GM18867 (cell line): ENCODE measurements around the gene LCE1B.

Experiments used
- ATAC-seq: cut with Tn5 transposase; IDR thresholded peaks from one replicate; pipeline ENCODE4 v1.9.1; 2021; ENCODE audit warnings: mild to moderate bottlenecking, moderate library complexity; ENCODE audit not compliant: unreplicated experiment

Gene LCE1B, protein sequence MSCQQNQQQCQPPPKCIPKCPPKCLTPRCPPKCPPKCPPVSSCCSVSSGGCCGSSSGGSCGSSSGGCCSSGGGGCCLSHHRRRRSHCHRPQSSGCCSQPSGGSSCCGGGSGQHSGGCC

DNA sequence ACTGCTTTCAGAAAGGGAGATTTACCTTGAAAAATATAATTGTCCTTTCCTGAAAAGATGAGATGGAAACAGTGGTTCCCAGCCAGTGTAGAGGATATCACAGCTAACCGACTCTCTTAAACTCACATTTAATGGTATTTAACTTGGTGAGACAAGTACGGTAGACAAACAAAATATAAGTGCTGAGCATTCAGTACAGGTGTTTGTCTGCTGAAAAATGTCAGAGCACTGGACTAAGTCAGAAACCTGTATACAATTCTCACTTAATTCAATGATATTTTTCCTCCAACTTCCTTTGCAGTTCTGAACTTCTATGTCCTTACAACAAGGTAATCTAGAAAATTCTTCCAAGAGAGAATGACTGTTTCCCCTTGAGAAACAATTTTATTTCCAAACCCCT lies at the start of gene LCE1B:
Gene LCE1B, plus strand, starts transcription at position 301 of the 400 bp plus-strand sequence. CDS start 476 bp downstream, outside the sequence.
- ATAC-seq, result no peak

DNA sequence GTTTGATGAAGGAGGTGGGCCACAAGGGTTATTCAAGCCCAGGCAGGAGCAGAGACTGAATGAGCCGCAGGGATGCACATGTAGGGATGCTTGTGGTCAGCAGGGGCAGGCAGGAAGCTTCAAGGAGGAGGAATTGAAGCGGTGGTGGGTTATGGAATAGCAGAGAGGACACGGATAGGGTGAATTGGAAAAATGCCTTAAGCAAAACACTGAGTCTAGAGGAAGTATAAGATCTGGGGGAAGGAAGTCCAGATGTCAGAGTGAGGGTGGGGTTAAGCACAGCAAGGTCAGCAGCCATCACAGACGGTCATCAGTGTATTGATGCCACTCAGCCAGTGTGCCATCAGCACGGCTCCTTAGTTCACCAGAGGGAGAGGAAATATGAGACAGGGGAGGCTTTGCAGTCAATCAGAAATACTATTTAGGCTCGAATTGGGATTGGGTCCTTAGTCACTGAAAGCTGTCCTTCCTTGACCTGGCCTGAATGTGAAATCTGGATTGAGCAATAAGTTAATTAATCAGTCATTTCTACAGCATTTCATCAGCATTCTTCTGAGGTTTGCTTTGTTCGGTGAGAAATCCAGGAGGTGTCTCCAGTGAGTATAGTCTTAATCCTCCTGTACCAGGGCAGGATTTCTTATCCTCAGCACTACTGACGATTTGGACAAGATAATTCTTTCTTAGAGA lies 42.8 kb upstream of the LCE1B start:
- ATAC-seq, result no peak

DNA sequence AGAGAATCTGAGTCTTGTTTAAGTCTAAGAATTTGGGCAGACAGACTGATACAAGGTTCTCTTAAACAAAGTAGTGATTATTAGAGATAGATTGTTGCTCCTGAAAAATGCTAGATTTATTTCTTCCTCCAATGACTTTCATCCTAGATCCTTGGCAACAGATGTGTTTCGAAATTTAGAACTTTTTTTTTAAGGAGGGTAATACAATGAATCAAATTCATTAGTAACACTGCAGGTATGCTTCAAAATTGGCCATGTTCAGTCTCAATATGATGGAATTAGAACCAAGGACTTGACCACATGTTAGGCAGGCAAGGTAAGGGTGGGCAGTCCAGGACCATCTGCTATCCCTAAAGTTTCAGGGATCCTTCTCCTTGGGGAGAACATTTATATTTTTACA lies 41.4 kb upstream of the LCE1B start:
- no peak for ATAC-seq

DNA sequence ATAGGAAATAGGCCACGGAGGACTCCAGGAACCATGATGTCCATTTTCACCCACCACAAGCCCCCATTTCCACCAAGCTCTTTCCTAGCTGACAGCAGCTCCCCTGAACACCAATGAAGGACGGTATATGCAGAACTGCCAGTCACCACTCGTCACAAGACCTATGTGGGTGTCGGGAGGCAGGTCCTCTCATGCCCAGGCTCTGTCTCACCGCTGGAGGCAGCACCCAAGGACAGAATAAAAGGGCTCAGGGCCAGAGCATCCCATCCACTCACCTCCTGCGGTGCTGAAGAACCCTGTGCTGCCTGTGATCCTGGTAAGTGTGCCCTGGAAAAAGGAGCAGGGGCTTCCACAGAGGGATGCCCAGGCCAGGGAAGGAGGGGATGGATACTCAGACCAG lies 36.9 kb upstream of the LCE1B start, which contains the start of gene LCE1F:
Gene LCE1F, plus strand, starts transcription at position 266 of the 400 bp plus-strand sequence. CDS start 1,232 bp downstream, outside the sequence.
- no peak for ATAC-seq

DNA sequence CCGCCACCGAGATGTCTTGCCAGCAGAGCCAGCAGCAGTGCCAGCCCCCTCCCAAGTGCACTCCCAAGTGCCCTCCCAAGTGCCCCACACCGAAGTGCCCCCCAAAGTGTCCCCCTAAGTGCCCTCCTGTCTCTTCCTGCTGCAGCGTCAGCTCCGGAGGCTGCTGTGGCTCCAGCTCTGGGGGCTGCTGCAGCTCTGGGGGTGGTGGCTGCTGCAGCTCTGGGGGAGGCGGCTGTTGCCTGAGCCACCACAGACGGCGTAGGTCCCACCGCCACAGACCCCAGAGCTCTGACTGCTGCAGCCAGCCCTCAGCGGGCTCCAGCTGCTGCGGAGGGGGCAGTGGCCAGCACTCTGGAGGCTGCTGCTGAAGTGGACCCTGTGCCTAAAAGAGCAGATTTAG lies 35.4 kb upstream of the LCE1B start:
- ATAC-seq, result no peak

DNA sequence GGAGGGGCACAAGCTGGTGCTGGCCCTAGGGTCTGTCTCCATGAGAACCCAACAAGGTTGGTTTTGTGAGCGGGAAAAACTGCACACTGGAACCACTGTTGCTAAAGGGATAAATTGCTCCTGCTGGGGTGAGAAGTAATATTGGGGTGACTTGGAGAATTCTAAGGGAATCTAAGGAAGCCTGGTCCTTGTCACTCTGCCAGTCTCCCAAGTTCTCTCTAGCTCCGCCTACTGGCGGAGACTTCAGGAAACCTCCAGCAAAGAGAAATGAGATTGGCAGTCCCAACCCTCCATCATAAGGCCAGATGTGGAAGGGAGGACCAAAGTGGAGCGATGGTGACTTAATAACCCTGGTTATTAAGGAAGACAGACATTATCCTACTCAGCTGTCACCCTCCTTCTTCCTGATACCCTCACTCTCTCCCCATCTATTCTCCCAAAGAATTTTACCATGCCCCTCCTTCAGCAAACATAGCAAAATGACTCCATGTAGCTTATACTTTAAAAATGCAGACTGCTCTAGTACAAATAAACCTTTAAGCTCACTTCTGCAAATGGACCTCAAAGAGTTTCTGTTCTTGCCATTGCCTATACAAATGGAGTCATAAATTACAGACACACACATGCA lies 34.1 kb upstream of the LCE1B start:
- no peak for ATAC-seq

DNA sequence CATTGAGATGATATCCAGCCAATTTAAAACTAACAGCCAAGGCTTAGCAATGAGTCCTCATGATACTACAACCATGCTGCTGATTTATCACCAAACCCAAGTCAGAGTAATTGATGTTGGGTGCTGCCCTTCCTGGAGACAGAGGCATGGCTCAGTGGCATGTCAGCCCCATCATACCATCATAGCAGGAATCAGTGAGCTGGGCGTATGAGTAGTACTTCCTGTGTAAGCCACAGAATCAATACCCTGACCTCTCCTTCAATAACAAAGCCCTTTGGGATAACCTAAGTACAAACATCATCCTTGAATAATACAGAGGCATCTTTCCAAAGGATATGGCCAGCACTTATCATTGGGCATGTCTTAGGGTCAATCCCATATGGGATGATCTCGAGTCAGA lies 28.7 kb upstream of the LCE1B start:
- ATAC-seq, result no peak

DNA sequence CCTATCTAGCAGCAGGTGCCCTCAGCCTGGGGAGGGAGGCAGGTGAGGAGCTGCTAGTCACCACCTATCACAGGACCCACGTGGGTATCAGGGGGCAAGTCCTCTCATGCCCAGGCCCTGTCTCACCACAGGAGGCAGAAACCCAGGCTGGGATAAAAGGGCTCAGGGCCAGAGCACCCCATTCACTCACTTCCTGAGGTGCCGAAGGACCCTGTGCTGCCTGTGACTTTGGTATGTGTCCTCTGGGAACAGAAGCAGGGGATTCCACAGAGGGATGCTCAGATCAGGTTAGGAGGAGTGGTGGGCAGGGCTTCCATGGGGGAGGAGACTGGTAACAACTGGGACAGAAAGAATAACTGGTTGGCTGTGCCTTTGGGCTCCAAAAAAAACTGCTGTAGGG lies 25.7 kb upstream of the LCE1B start, which contains the start of gene LCE1E:
Gene LCE1E, plus strand, starts transcription at position 181 of the 400 bp plus-strand sequence. CDS start 1,043 bp downstream, outside the sequence.
- no peak for ATAC-seq

DNA sequence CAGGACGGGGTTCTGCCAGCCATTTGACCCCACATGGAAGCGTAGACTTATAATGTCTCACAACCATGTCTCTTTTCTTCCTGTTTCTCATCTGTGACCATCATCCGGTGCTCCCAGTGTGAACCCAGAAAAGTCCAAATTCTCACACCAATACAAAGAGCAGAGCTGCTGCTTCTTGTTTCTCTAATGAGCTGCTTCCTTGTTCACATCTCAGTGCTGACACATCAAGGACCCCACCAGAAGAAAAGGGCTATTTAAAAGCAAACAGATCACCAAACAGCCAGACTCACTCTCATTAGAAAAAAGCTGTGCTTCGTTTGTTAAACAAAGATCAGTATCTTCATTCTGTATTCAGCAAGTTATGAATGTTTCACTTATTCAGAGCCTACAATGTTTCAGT lies 16.1 kb upstream of the LCE1B start:
- no peak for ATAC-seq

DNA sequence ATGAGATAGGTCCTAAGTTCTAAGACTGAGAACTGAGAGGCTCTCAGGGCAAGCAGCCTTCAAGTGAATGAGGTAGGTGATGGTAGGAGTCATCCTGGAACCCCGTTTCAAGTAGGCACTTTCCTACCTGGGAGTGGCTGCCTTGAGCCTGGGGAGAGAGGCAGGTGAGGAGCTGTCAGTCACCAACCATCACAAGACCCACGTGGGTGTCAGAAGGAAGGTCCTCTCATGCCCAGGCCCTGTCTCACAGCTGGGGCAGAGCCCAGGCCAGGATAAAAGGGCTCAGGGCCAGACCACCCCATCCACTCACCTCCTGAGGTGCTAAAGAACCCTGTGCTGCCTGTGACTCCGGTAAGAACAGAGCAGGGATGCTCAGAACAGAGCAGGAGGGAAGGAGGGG lies 15.3 kb upstream of the LCE1B start, which contains the start of gene LCE1D:
Gene LCE1D, plus strand, starts transcription at position 301 of the 400 bp plus-strand sequence. CDS start 1,074 bp downstream, outside the sequence.
- no peak for ATAC-seq

DNA sequence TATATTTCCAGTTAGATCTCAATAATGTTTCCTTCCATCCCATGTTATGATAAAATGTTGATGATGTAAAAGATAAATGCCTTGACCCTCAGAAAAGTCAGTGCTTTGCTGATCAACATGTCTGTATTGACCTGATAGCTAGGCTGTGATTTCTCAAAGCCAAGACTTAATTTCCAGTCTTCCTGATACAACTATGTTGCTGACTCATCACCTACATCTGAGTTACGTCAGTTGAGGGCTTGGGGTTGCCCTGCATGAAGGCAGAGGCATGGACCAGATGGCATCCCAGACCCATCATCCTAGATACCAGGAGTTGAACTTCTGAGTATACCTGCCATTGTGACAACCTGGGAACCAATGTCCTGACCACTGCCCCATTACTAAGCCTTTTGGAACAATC lies 10.4 kb upstream of the LCE1B start:
- ATAC-seq, result no peak

DNA sequence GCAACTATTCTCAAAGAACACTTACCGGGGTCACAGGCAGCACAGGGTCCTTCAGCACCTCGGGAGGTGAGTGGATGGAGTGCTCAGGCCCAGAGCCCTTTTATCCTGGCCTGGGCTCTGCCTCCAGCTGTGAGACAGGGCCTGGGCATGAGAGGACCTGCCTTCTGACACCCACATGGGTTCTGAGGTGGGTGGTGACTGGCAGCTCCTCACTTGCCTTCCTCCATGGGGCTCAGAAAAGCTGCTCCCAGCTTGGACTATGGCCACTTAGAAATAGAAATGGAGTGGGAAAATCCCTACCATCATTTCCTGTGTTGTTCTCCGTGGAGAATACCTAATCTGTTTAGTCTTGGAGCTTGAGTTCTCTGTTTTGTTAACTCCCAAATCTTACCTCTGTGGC lies 5.2 kb upstream of the LCE1B start, which contains the start of gene LCE1C:
Gene LCE1C, minus strand, starts transcription at position 76 of the 400 bp plus-strand sequence. CDS start 1,173 bp downstream, outside the sequence.
- no peak for ATAC-seq

DNA sequence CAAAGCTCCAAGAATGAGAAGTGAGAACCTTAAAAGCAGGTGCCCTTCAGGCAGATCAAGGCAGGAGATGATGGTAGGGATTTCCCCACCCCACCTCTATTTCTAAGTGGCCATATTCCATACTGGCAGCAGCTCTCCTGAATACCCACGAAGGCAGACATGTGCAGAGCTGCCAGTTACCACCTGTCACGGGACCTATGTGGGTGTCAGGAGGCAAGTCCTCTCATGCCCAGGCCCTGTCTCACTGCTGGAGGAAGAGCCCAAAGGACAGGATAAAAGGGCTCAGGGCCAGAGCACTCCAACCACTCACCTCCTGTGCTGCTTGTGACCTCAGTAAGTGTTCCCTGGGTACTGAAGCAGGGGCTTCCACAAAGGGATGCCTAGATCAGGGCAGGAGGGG lies 721 bp upstream of the LCE1B start:
- ATAC-seq, result no peak

DNA sequence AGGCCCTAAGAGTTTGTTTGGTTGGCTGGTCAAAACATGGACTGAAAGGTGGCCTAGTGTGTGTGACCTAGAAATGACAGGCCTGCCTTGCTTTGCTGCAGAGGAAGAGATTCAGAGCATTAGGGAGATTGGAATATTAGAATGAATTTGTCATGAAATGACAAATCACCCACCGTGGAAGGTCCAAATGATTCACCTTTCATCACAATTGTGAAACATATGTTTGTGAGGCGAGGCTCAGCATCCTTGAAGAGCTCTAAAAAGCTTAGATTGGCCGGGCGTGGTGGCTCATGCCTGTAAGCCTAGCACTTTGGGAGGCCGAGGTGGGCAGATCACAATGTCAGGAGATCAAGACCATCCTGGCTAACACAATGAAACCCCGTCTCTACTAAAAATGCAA lies 5.5 kb downstream of the LCE1B start:
- no peak for ATAC-seq

DNA sequence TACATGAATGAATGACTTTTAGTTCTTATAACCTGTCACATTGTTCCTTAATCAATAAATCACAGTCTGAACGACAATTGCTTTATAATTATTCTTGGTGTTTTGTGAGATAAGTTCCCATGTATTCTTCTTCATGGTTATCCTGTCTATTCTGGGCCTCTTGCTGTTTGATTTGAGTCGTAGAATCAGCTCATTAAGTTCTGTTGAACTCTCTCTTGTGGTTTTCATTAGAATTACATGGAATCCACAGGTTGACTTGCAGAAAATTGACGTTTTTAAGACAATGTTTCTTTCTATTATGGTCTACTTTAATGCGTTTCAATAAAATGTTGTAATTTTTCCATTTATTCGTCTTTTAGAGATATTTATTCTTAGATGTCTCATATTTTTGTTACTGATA lies 11.5 kb downstream of the LCE1B start:
- ATAC-seq, result no peak

DNA sequence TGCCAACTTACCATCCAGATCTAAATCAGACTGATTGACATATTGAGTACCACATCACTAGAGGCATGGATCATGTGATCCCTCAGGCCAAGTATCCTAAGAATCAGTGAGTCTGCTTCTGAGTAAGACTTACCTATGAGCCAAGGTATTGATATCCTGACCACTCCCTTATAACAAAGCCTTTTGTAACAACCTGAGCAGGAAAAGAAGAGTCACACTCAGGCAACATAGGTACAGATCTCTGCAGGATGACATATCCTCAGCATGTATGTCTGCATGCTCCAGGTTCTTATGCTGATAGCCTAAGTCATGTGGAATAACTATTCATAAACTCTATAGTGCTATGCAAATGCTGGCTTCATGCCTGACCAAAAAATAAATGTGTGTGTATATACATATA lies 13.2 kb downstream of the LCE1B start:
- ATAC-seq, result no peak

DNA sequence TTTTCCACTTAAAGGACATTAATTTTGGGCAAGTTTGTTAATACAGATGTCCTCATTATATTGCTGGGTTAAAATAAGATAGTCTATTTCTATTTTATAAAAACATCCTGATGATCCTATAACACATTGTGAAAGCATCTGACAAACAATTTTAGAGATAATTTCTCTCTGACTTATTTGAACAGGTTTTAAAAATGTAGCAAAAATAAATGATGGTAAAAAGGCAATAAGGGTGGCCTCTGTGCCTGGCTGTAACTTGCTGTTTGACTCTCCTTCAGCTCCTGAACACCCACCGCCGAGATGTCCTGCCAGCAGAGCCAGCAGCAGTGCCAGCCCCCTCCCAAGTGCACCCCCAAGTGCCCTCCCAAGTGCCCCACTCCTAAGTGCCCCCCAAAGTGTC lies 15.4 kb downstream of the LCE1B start, which contains the start of gene LCE1A:
Gene LCE1A, plus strand, starts transcription at position 301 of the 400 bp plus-strand sequence. Its CDS starts 0 bp downstream, at position 301.
- ATAC-seq, result no peak

DNA sequence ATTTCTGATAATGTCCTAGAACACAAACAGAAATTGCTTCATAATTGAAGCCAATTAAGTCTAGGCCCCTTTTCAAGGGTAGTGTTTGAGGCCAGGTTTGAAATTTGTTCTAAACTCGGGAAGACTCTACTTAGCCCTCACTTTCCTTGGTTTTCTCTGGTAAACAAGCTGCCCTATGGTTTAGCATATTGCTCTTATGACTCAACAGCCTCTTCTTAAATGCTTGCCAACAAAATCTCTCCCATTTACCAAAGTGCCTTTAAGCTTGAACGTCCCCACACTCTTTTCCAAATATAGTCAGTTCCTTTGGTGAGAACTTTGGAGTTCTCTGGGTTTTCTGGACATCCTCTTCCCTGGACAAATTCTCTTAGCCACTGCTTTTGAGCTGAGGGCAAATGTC lies 25.1 kb downstream of the LCE1B start:
- no peak for ATAC-seq

DNA sequence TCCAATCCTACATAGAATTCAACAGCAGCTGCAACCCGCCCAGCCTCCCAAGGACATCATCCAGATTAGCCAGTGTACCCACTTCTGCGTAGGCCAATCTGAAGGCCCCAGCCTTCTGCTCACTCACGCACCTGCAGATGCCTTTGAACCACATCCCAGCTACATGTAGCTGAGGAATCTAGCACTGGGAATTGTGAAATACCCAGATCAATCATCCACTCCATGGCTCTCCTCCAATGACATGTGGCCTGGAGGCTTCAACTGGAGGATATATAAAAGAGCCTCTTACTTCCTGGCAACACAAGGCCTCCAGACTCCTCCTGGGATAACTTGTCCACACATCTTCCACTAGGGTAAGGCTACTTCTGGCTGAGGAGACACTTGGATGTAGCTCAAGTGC lies 30.8 kb downstream of the LCE1B start, which contains the start of gene LCE6A:
Gene LCE6A, plus strand, starts transcription at position 301 of the 400 bp plus-strand sequence. CDS start 665 bp downstream, outside the sequence.
- ATAC-seq, result no peak

DNA sequence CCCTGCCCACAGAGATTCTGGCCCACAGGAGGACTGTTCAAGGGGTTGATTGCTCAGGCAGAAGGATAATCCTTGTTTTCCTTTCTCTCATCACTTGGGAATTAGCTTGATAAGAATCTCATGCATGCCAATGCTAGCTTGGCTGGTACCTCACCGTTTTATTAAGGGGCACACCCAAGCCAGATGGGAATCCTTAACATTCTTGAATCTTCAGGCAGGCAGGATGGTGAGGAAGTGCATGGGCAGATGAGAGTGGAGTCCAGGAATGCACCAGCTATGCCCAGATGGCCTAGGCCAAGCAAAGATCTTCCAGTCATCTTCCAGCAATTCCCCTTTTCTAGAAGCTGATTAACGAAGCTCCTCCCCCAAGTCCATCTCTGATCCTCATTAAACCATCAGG lies 43.9 kb downstream of the LCE1B start:
- ATAC-seq, result no peak

DNA sequence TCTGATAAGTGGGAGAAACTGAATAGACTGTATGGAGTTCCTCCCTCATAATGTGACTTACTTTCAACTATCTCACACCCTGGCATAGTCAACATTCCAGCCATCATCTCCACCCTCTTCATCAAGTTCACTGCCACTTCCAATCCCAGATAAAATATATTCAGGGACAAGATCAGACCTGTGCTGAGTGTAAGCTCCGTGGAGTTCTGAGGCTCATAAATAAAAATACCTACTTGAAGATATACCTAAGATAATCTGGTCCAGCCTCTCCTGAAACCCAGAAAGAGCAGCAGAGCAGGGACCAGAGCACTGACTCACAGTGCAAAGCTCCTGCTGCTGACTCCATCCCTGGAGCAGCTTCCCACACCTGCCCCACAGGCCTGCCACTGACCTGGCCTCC lies 46.3 kb downstream of the LCE1B start:
- ATAC-seq, result no peak

DNA sequence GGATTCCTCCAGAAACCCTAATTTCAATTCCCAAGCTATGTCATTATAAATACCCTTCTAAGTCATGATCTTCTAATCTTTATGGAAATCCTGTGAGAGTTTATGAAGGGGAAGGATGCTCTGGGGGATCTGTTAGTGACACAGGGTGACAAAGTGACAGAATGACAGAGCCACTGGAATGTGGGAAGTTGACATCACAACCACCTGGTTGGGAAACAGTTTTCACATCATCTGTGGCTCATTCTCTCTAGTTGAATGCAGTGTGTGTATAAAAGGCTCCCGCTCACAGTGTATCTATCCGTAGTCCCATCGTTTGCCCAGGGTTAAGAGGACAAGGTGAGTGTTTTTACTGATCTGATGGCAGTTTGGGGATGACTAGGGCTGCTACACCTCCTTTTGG lies 47.9 kb downstream of the LCE1B start, which contains the start of gene LCE7A:
Gene LCE7A, plus strand, starts transcription at position 301 of the 400 bp plus-strand sequence. CDS start 702 bp downstream, outside the sequence.
- no peak for ATAC-seq
